ENCODE results near the gene SPATC1L.

Gene SPATC1L

GRCh38 chr21:46160907-46161632, 23.2 kb downstream of the SPATC1L start:
- no peak for DNase-seq

GRCh38 chr21:46160657-46160906, 23.7 kb downstream of the SPATC1L start:
- DNase-seq: no peak

DNA sequence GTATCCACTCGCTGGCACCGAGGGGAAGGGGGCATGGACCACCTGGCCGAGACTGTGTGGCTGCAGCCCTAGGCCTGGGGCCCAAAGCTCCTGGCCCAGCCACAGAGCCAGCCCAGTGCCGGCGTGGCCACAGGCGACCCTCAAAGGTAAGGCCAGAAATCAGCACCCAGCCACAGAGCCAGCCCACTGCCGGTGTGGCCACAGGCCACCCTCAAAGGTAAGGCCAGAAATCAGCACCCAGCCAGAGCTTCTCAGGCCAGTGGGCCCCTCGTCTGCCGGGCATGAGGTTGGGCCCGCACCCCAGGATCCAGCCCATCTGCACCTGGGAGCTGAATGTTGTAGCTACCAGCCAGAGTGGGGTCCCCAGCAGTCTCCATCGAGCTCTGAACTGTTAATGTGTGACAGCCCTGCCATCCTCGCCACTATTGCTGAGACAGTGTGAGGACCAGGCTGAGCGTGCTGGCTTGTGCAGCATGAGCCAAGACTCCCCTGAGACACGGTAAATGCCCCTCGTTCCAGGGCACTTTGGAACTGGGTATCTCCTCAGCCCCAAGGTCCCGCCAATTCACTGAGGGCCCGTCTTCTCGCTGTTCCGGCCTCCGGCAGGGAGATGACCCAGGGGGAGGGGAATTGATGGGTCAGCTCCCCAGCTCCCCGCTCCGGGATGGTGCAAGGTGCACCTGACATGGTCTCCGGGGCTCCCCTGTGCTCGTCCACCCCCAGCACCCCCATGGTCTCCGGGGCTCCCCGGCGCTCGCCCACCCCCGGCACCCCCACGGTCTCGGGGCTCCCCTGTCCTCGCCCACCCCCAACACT, 24.2 kb downstream of the SPATC1L start:
- DNase-seq: no peak

- DNase-seq: no peak
Observed at GRCh38 chr21:46159390-46159789, 24.9 kb downstream of the SPATC1L start.

DNA sequence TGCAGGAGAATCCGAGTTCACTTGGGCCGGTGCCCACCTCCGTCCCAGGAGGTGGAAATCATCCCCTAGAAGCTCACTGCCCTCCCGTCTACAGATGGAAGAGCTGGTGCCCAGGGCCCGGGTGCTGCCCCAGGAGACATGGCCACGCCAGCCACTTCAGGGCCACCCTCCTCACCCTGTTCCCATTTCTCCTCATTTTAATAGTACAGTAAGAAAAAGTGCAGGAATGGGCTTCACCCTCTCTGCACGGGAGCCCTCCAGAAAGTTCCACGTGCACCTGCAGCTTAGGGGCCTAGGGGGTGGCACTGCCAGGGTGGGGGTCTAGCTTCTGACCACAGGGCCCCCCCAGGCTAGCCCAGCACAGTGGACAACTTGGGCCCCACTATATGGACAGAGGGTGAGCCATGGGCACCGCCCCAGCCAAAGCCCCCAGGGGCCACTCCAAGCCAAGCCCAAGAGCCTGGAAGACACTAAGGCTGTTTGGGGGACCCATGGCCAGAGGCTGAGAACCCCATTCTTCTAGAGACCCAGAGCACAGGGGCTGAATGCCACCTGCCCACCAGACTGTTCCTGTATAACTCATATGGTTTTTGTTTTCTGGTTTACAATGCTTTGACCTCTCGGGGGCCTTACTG, 25.5 kb downstream of the SPATC1L start:
- no peak for DNase-seq

GRCh38 chr21:46157987-46158451, 26.2 kb downstream of the SPATC1L start:
- DNase-seq: no peak

DNA sequence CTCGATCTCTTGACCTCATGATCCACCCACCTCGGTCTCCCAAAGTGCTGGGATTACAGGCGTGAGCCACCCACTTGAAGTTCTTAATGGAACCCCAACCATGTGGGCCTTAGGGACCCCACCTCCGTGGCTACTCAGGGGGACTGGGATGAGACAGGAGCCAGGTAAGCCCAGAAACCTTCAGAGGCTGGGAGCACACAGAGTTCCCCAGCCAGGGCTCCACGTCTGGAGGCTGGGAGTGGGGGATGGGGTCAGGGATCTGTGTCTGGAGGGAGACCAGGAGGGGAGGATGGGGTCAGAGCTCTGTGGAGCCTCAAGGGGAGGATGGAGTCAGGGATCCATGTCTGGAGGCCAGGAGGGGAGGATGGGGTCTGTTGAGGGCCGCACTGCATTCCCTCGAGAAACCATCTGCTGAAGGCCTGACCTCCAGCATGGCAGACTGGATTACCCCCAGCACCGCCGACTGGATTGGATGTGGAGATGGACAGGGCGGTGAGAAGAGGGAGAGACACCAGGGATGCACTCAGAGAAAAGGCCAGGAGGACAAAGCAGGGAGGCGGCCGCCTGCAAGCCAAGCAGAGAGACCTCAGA, 26.8 kb downstream of the SPATC1L start:
- DNase-seq: no peak

- no peak for DNase-seq
Observed at GRCh38 chr21:46156678-46157077, 27.6 kb downstream of the SPATC1L start.

GRCh38 chr21:46156378-46156645, 27.9 kb downstream of the SPATC1L start:
- DNase-seq: no peak

DNA sequence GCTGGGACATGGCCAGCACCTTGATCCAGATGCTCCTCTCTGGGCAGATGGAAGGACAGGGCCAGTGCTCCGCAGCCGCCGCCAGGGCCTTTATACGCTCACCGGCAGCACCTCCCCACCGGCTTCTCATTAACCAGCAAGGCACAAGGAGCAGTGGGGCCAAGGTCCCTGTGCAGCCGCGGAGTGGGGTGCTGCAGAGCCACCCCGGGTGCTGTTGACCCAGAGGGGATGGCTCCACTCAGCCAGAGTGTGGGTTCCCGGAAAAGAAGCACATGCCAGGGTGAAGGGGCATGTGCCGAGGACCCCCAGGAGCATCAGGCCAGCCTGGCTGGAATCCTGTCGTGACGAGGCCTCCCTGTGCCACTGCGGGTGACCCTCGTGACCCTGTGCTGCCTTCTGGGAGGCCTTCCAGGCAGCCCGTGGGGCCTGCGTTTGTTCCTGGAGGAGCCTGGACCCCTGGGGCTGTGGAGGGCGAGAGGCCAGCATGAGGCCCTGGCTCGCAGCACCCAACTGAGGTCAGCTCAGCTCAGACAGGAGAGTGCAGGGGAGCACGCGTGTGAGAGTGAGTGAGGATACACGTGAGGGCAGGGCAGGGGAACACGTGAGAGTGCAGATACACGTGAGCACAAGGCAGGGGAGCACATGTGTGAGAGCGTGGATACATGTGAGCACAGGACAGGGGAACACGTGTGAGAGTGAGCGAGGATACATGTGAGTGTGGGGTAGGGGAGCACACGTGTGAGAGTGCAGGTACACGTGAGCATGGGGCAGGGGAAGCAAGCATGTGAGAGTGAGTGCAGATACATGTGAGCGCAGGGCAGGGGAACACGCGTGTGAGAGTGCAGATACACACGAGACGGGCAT, 28.5 kb downstream of the SPATC1L start, which contains the start of gene FTCD:
Gene FTCD, minus strand, starts transcription at position 66 of the 864 bp plus-strand sequence. Its CDS starts 56 bp downstream, at position 10.
- no peak for DNase-seq

GRCh38 chr21:46154955-46155513, 29.2 kb downstream of the SPATC1L start:
- DNase-seq: no peak

DNA sequence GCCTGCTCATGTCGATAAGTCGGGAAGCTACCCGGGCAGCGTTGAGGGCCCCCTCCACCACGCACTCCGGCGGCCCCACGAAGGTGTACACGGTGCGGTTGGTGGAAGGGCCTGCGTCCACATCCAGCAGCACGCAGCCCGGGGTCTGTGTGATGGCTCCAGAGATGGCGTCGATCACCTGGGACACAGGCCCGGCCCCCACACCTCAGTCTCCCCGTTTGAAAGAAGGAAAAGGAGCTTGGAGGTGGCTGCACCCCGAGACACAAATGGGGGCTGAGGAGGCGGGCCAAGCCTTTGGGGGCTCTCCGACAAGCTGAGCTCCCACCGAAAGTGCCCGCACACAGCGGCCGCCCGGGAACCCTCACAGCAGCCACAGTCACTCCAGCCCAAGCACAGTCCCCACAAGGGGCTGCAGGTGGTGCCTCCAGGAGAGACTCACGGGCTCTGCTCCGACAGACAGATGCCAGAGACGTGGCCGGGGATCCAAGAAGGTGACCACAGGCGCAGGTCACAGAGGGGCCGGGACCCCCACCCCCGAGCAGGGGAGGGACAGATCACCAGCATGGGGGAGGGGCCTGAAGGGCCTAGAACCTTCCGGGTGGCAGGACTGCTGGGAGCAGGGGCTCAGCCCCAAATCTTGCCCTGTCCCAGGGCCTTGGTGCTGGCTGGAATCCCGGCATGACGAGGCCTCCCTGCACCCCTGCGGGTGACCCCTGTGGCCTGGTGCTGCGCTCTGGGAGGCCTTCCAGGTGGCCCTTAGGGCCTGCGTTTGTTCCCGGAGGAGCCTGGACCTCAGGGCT, 29.9 kb downstream of the SPATC1L start:
- DNase-seq: no peak

- DNase-seq: peak; percentile 76
Observed at GRCh38 chr21:46153247-46154154, 30.8 kb downstream of the SPATC1L start.

DNA sequence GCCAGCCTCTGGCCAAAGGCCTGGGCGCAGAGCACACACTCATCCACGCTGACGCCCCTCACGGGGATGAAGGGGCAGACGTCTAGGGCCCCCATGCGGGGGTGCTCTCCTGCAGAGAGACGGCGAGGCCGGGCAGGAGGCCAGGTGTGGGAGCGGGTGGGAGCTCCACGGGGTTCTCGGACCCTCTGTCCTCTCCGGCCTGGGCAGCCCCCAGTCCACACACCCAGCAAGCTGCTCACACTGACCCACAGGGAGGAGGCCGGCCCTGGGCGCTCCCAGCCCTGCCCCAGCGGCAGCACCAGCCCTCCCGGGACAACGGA, 31.4 kb downstream of the SPATC1L start:
- DNase-seq: no peak

DNA sequence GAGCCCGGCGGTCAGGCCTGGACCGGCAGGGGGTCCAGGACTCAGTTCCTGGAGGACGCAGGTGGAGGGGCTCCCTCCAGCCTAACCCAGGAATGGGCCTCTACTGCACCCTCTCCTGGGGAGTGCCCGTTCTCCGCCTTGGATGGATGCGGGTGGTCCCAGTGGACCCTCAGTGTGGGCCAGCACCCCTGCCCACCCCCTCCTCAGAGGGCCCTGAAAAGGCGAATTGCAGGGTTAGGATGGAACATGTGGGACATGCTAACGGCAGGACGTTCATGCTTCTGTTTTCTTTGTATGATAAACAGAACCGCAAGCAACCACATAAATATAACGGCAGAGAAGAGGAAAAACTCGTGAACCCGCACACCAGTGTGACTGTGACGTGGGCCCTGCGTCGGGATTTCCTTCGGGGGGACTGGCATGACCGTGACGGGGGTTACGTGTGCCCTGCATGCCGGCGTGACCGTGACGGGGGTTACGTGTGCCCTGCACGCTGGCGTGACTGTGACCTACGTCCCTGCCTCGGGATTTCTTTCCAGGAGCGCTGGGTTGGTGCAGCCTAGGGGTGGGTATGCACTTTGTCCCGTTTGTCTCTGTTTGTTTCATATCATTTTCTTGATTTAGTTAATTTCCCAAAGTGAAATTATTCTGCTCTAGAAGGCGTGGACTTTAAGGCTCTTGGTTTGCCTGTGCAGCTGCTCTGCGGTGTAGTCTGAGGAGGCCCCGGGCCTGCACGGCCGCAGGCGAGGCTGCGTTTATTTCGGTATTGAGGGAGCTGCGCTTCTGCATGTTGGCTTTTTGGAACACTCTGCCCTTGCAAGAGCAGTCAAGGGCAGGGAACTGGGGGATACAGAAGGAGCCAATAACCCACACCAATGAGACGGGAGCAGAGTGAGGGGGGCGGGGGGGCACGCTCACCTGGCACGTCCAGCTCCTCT, 32.0 kb downstream of the SPATC1L start:
- DNase-seq: peak; percentile 0

DNA sequence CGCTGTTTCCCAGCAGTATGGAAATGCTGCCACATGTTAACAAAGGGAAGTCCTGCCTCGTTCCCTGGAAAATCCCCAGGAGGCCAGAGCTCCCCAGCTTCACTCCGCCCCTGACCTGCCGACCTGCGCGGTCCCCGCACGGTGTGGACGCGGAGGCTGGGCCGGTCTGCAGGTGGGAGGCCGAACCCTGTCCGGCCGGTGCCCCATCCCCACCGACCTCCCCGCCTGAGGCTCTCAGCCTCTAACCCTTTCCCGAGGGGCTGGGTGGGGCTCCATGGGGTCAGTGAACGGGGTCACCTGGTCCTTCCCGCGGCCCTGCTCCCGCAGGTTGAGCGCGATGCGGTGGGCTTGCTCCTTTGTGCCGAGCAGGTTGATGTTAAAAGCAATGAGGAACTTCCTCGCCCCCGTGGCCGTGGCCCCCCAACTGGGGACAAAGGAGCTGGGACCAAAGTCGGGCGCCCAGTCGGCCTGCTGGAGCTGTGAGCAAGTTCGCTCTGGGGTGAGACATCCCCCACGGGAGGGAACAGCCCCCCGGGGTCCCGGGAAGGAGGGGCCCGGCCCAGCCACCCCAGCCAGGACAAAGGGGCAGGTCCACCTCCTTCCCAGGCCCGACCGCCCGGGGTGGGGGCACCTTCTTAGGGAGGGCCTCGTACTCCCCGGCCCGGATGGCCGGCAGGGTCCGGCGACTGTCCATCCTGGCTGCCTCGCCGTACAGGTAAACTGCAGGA, 32.8 kb downstream of the SPATC1L start:
- DNase-seq: peak; percentile 2

- DNase-seq: peak; percentile 0
Observed at GRCh38 chr21:46150491-46151121, 33.7 kb downstream of the SPATC1L start.

- no peak for DNase-seq
Observed at GRCh38 chr21:46150073-46150472, 34.2 kb downstream of the SPATC1L start.

Data from activated CD4-positive, alpha-beta T cell treated with anti-CD3 and anti-CD28 coated beads for 48 hours (primary cell).